Smooth muscle cell of the brain vasculature (primary cell): Measurements from ENCODE around the gene HCFC2.
"Not testable (repeated sequence)": the region's sequence is repeated elsewhere in the genome, so short reads cannot be mapped to it uniquely, and the experiment has no call there.

Experiments used
- DNase-seq: peaks from one replicate; pipeline ENCODE4 v3.0.0-alpha.2; 2012; ENCODE audit warnings: low read depth, low spot score

Gene HCFC2

GRCh38 chr12:104057771-104058197, 6.5 kb upstream of the HCFC2 start:
- DNase-seq = no peak

- no peak for DNase-seq
These were observed 5.5 kb upstream of the HCFC2 start for GRCh38 chr12:104058802-104059201.

GRCh38 chr12:104059963-104060362, 4.4 kb upstream of the HCFC2 start:
- no peak for DNase-seq

GRCh38 chr12:104060791-104061190, 3.5 kb upstream of the HCFC2 start:
- no peak for DNase-seq

GRCh38 chr12:104063712-104064030, 660 bp upstream of the HCFC2 start:
- DNase-seq = no peak

- no peak for DNase-seq
These were observed 604 bp downstream of the HCFC2 start for GRCh38 chr12:104064842-104065427.

- DNase-seq = no peak
These were observed 7.8 kb downstream of the HCFC2 start for GRCh38 chr12:104072099-104072498.

GRCh38 chr12:104073699-104074098, 9.4 kb downstream of the HCFC2 start:
- DNase-seq = no peak

- no peak for DNase-seq
These were observed 14.7 kb downstream of the HCFC2 start for GRCh38 chr12:104079024-104079423.

GRCh38 chr12:104080764-104081163, 16.4 kb downstream of the HCFC2 start:
- no peak for DNase-seq

GRCh38 chr12:104083769-104084475, 19.6 kb downstream of the HCFC2 start:
- DNase-seq = no peak

GRCh38 chr12:104090685-104091084, 26.4 kb downstream of the HCFC2 start:
- DNase-seq = no peak

GRCh38 chr12:104091136-104091535, 26.8 kb downstream of the HCFC2 start:
- DNase-seq = no peak

GRCh38 chr12:104094284-104094683, 30.0 kb downstream of the HCFC2 start:
- DNase-seq = no peak

GRCh38 chr12:104095289-104095688, 31.0 kb downstream of the HCFC2 start:
- no peak for DNase-seq

- DNase-seq = no peak
These were observed 33.6 kb downstream of the HCFC2 start for GRCh38 chr12:104097954-104098353.

- DNase-seq = no peak
These were observed 41.1 kb downstream of the HCFC2 start for GRCh38 chr12:104105461-104105860.

GRCh38 chr12:104106965-104107364, 42.6 kb downstream of the HCFC2 start:
- DNase-seq = no peak

GRCh38 chr12:104108755-104109445, 44.6 kb downstream of the HCFC2 start:
- peak; percentile 86 for DNase-seq

GRCh38 chr12:104109446-104110271, 45.3 kb downstream of the HCFC2 start:
- no peak for DNase-seq

GRCh38 chr12:104114834-104115586, 50.7 kb downstream of the HCFC2 start:
- DNase-seq = not testable (repeated sequence)
